Measurements from ENCODE around the gene TAF15. TPM values are rescaled to one million over a fixed set of nuclear protein-coding genes. Genes with fewer than 3 reads are reported as not detected.

TAF15 gene
- polyA plus RNA-seq, 2 donors: 89.5 to 110 TPM

DNA sequence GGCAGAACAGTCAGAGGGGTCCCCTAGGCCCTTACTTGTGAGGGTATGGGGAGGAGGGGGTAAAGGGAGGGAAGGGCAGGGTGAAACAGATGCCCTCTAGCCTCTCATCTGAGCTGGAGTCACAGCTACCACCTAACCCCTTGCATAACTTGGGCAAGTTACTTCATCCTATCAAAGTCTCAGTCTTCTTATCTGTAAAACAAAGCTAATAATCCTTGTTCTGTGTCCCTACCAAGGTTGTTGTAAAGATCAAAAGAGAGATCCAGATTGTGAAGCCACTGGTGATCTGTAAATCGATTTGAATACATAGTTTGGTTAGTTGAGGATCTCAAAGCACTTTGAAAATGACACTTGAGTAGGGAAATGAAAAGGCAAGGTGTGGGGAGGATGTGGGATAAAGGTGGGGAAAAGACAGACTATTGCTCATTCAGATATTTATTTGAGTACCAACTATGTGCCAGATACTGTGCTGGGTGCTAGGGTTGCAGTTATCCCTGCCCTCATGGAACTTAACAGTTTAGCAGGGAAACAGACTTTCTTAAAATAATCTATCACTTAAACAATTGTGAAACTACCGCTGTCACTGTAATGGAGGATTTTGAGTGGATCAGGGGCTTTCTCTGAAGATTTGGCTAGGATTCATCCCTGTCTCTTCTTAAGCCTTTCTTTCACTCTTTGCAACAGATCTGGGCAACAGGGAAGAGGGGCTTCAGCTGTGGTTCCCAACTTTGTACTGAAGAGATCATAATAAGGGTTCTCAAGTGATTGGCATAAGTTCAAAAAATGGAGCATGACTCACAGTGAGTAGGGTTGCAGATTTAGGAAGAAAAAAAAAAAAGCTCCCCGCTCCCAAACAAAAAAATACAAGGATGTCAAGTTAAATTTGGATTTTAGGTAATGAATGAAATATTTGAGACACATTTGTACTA, 56.4 kb downstream of the TAF15 start:
- H3K27me3 ChIP-seq (ENCODE audit: control insufficient read depth in 1 of 2, insufficient read depth in 2 of 2, low read length in 2 of 2): no peaks in the 10 kb centered on the region
- H3K36me3 ChIP-seq (ENCODE audit: control insufficient read depth in 2 of 2, insufficient read depth in 2 of 2, low read length in 1 of 2): no peaks in the 10 kb centered on the region
- H3K9me3 ChIP-seq (ENCODE audit: control insufficient read depth in 2 of 2, insufficient read depth in 1 of 2, low read depth in 1 of 2, low read length in 1 of 2): peaks cover 0 to 2% of the 10 kb centered on the region in 2 donors
- 66 to 68% methylated on average over 3 of the region's 3 CpGs for WGBS, 2 donors
- H3K4me3 ChIP-seq (ENCODE audit: low read depth in 1 of 2, low read length in 2 of 2): no peak overlapping the region
- no peaks in the 10 kb centered on the region for H3K4me1 ChIP-seq (ENCODE audit: control insufficient read depth in 2 of 2, insufficient read depth in 2 of 2, low read length in 1 of 2)
- no peak overlapping the region for H3K27ac ChIP-seq (ENCODE audit: low read depth in 2 of 2, low read length in 1 of 2)

DNA sequence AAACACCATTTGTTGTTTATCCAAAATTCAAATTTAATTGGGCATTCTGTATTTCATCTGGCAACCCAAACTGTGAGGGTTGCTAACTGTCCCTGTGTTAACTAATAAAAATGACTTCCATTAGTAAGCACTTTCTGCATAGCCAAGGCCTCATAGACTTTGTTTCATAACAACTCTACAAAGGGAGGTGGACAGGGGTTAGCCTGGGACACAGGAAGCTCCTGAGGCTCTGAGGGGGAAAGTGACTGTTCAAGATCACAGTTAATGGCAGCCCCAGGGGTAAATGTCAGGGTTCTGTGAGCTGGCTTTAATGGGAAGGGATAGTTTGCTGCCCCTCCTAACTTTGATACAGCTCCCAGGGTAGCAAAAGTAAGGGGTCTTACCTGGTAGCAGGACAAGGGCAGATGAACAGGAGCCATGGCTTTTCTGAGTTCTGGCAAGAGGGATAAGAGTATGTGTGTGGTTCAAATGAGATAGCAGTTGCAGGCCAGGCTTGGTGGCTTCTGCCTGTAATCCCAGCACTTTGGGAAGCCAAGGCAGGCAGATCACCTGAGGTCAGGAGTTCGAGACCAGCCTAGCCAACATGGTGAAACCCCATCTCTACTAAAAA, 57.2 kb downstream of the TAF15 start:
- Histone ChIP-seq H3K27ac (ENCODE audit: low read depth in 2 of 2, low read length in 1 of 2) (no peak overlapping the region), H3K4me1 (ENCODE audit: control insufficient read depth in 2 of 2, insufficient read depth in 2 of 2, low read length in 1 of 2) (no peaks in the 10 kb centered on the region), H3K27me3 (ENCODE audit: control insufficient read depth in 1 of 2, insufficient read depth in 2 of 2, low read length in 2 of 2) (no peaks in the 10 kb centered on the region), H3K9me3 (ENCODE audit: control insufficient read depth in 2 of 2, insufficient read depth in 1 of 2, low read depth in 1 of 2, low read length in 1 of 2) (peaks cover 0 to 2% of the 10 kb centered on the region in 2 donors), H3K36me3 (ENCODE audit: control insufficient read depth in 2 of 2, insufficient read depth in 2 of 2, low read length in 1 of 2) (no peaks in the 10 kb centered on the region), H3K4me3 (ENCODE audit: low read depth in 1 of 2, low read length in 2 of 2) (no peak overlapping the region)
- 90 to 100% methylated on average over 1 of the region's 1 CpG for WGBS, 2 donors

DNA sequence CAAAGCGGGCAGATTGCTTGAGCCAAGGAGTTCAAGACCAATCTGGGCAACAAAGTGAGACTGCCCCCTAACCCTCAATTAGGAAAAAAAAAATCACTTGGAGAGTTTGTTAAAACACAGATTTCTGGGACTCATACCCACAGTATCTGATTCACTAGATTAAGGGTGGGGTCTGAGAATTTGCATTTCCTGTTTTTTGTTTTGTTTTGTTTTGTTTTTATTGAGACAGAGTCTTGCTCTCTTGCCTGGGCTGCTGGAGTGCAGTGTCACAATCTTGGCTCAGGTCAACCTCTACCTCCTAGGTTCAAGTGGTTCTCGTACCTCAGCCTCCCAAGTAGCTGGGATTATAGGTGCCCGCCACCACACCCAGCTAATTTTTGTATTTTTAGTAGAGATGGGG, 58.3 kb downstream of the TAF15 start:
- 92 to 98% methylated on average over 3 of the region's 3 CpGs for WGBS, 2 donors
- peaks cover 0 to 2% of the 10 kb centered on the region in 2 donors for H3K9me3 ChIP-seq (ENCODE audit: control insufficient read depth in 2 of 2, insufficient read depth in 1 of 2, low read depth in 1 of 2, low read length in 1 of 2)
- H3K4me3 ChIP-seq (ENCODE audit: low read depth in 1 of 2, low read length in 2 of 2): no peak overlapping the region
- no peaks in the 10 kb centered on the region for H3K27me3 ChIP-seq (ENCODE audit: control insufficient read depth in 1 of 2, insufficient read depth in 2 of 2, low read length in 2 of 2)
- H3K27ac ChIP-seq (ENCODE audit: low read depth in 2 of 2, low read length in 1 of 2): no peak overlapping the region
- H3K36me3 ChIP-seq (ENCODE audit: control insufficient read depth in 2 of 2, insufficient read depth in 2 of 2, low read length in 1 of 2): no peaks in the 10 kb centered on the region
- H3K4me1 ChIP-seq (ENCODE audit: control insufficient read depth in 2 of 2, insufficient read depth in 2 of 2, low read length in 1 of 2): no peaks in the 10 kb centered on the region

DNA sequence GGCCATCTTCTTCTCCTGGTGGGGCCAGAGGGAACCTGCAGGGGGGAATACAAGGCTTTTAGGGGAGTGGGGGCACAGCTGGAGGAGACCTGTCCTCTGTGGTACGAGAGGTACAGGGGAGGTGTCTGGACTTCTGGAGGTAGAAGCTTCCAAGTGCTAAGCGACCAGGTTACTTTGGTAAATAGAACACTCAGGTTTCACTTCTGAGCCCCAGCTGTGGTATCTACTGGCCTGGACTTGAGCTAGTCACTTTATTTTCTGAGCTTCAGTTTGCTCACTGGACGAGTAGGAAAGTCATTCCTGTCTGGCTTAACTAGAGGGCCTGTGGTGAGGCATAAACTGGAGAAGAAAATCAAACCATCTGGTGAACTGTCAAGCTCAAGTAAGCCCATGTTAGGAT, 59.5 kb downstream of the TAF15 start, which contains the start of gene HEATR9:
TSS of gene HEATR9 (minus strand) at position 155 of the 400 bp plus-strand sequence. CDS start at position 6, 149 bp downstream.
- Histone ChIP-seq H3K4me3 (ENCODE audit: low read depth in 1 of 2, low read length in 2 of 2) (no peak within 1 kb of the TSS), H3K27me3 (ENCODE audit: control insufficient read depth in 1 of 2, insufficient read depth in 2 of 2, low read length in 2 of 2) (no peaks in the 10 kb centered on the region), H3K9me3 (ENCODE audit: control insufficient read depth in 2 of 2, insufficient read depth in 1 of 2, low read depth in 1 of 2, low read length in 1 of 2) (peaks cover 0 to 2% of the 10 kb centered on the region in 2 donors), H3K36me3 (ENCODE audit: control insufficient read depth in 2 of 2, insufficient read depth in 2 of 2, low read length in 1 of 2) (no peaks in the 10 kb centered on the region), H3K27ac (ENCODE audit: low read depth in 2 of 2, low read length in 1 of 2) (no peak within 1 kb of the TSS), H3K4me1 (ENCODE audit: control insufficient read depth in 2 of 2, insufficient read depth in 2 of 2, low read length in 1 of 2) (no peaks in the 10 kb centered on the region)
- 84 to 85% methylated on average over 3 of the region's 3 CpGs for WGBS, 2 donors

DNA sequence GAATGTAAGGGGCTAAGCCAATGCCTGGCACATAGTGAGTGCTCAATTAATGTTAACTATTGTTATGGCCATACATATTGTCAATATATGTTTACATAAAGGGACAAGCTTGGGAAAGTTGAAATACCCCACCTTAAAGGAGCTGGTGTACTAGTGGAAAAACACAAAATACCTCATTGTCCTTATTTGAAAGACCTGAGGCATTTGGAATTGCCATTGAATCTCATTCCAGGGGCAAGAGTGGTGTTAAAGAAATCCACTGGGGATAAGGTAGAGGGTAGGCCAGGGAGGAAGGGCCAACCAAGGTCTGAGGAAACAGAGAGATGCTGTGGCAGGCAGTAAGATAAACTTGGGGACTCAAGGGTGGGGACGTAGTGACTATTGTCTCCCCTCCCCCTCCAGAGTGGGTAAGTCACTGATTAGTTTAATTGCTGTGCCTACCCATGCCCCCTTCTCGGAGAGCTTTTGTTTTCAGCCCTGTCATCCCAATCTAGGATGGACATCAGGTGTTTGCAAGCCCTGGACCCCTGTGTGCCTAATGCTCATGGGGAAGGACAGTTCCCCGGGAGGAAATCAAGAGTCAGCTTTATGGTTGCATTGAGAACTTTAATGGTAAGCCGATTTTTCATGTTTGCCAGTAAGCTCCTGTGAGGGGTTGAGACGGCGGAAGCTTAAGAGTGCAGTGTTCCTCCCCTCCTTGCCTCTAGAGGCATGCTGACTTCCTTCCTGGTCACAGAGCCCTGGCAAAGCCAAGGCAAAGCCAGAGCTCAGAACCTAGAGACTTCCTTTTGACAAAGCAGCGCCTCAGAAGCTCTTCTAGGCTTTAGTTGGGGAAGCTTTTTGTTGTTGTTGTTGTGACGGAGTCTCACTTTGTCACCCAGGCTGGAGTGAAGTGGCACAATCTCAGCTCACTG, 61.9 kb downstream of the TAF15 start:
- H3K27me3 ChIP-seq (ENCODE audit: control insufficient read depth in 1 of 2, insufficient read depth in 2 of 2, low read length in 2 of 2): no peaks in the 10 kb centered on the region
- H3K36me3 ChIP-seq (ENCODE audit: control insufficient read depth in 2 of 2, insufficient read depth in 2 of 2, low read length in 1 of 2): no peaks in the 10 kb centered on the region
- no peaks in the 10 kb centered on the region for H3K4me1 ChIP-seq (ENCODE audit: control insufficient read depth in 2 of 2, insufficient read depth in 2 of 2, low read length in 1 of 2)
- WGBS, 2 donors: 71 to 78% methylated on average over 8 of the region's 8 CpGs
- no peaks in the 10 kb centered on the region for H3K9me3 ChIP-seq (ENCODE audit: control insufficient read depth in 2 of 2, insufficient read depth in 1 of 2, low read depth in 1 of 2, low read length in 1 of 2)
- H3K27ac ChIP-seq (ENCODE audit: low read depth in 2 of 2, low read length in 1 of 2): no peak overlapping the region
- no peak overlapping the region for H3K4me3 ChIP-seq (ENCODE audit: low read depth in 1 of 2, low read length in 2 of 2)

DNA sequence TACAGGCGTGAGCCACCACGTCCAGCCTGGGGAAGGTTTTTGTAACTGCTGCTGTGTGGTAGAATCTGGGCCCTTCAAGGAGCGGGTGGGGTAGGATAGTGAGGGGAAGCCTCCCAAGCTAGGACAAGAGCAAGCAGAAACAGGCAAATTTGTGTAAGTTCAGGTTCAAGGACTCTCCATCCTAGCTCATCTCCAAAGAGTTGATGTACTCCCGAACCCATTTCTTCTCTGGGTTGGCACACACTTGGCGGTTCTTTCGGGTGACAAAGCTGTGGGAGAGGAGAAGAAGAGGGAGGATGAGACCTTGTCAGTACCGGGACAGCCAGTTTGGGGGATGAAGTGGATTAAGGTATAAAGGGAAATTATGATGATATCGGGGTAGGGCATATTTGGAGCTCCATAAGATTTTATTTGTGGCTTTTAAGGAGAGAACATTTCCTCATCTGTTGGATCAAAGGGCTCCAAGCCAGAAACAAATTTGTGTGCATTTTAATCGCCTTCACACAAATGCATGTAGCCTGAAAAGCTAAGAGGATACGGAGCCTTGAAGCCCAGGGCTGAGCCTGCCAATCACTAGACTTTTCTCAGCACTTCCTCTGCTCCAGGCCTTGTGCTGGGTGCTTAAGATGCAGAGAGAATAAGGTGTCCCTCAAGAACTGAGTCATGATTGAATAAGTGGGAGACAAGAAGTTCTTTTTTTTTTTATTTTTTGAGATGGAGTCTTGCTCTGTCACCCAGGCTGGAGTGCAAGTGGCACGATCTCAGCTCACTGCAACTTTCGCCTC, 63.1 kb downstream of the TAF15 start:
- Histone ChIP-seq H3K27ac (ENCODE audit: low read depth in 2 of 2, low read length in 1 of 2) (no peak overlapping the region), H3K36me3 (ENCODE audit: control insufficient read depth in 2 of 2, insufficient read depth in 2 of 2, low read length in 1 of 2) (no peaks in the 10 kb centered on the region), H3K27me3 (ENCODE audit: control insufficient read depth in 1 of 2, insufficient read depth in 2 of 2, low read length in 2 of 2) (no peaks in the 10 kb centered on the region), H3K4me1 (ENCODE audit: control insufficient read depth in 2 of 2, insufficient read depth in 2 of 2, low read length in 1 of 2) (no peaks in the 10 kb centered on the region), H3K4me3 (ENCODE audit: low read depth in 1 of 2, low read length in 2 of 2) (no peak overlapping the region), H3K9me3 (ENCODE audit: control insufficient read depth in 2 of 2, insufficient read depth in 1 of 2, low read depth in 1 of 2, low read length in 1 of 2) (no peaks in the 10 kb centered on the region)
- WGBS, 2 donors: 94 to 95% methylated on average over 12 of the region's 12 CpGs

DNA sequence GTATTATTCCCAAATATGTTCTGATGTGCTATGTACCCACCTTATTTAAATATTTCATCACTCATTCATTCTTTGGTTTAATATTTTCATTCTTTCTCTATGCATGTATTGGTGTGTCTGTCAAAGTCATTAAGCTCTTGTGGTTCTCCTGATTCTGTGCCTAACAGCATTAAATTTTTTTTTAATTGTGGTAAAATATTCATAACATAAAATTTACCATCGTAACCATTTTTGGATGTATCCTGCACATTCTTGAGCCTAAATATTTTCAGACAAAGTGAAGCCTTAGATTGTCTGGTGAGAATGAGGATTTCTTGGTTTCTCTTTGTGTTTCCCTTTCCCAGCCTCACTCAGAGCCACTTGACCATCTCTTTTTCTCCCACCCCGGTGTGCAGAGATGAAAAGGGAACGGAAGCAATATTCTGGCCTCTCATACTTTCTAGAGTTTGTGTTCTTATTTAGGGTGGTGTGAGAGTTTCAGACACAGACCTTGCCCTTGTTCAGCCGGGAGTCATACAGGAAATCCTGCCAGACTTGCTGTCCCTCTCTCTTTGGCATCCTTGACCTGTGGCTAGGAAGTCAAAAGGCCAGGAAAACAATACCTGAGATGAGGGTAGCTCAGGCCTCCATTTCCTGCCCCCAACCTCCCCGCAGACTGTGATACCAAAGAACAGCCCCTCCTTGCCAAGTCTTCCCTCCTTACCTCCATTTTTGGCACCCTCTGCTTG, 66.0 kb downstream of the TAF15 start:
- Histone ChIP-seq H3K4me3 (ENCODE audit: low read depth in 1 of 2, low read length in 2 of 2) (no peak overlapping the region), H3K27ac (ENCODE audit: low read depth in 2 of 2, low read length in 1 of 2) (no peak overlapping the region), H3K4me1 (ENCODE audit: control insufficient read depth in 2 of 2, insufficient read depth in 2 of 2, low read length in 1 of 2) (no peaks in the 10 kb centered on the region), H3K27me3 (ENCODE audit: control insufficient read depth in 1 of 2, insufficient read depth in 2 of 2, low read length in 2 of 2) (no peaks in the 10 kb centered on the region), H3K36me3 (ENCODE audit: control insufficient read depth in 2 of 2, insufficient read depth in 2 of 2, low read length in 1 of 2) (no peaks in the 10 kb centered on the region), H3K9me3 (ENCODE audit: control insufficient read depth in 2 of 2, insufficient read depth in 1 of 2, low read depth in 1 of 2, low read length in 1 of 2) (no peaks in the 10 kb centered on the region)
- 65 to 67% methylated on average over 5 of the region's 5 CpGs for WGBS, 2 donors

DNA sequence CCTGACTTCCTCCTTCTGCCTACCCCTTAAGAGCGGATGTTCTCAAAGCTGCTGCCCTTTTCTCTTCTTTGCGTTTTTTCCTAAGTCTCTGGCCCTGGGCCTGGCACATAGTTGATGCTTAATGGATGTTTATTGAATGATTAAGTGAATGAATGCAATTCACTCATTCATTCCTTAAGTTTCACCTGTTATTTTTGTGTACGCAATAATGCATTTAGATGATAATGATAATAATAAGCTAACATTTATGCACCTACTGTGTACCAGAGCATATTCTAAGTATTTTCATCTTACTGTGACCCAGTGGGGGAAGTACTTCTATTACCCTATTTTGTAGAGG, 66.5 kb downstream of the TAF15 start:
- H3K9me3 ChIP-seq (ENCODE audit: control insufficient read depth in 2 of 2, insufficient read depth in 1 of 2, low read depth in 1 of 2, low read length in 1 of 2): no peaks in the 10 kb centered on the region
- H3K27me3 ChIP-seq (ENCODE audit: control insufficient read depth in 1 of 2, insufficient read depth in 2 of 2, low read length in 2 of 2): no peaks in the 10 kb centered on the region
- H3K36me3 ChIP-seq (ENCODE audit: control insufficient read depth in 2 of 2, insufficient read depth in 2 of 2, low read length in 1 of 2): no peaks in the 10 kb centered on the region
- 68 to 71% methylated on average over 3 of the region's 3 CpGs for WGBS, 2 donors
- H3K27ac ChIP-seq (ENCODE audit: low read depth in 2 of 2, low read length in 1 of 2): peak overlapping the region in 1 of 2 donors; percentile 8
- no peaks in the 10 kb centered on the region for H3K4me1 ChIP-seq (ENCODE audit: control insufficient read depth in 2 of 2, insufficient read depth in 2 of 2, low read length in 1 of 2)
- no peak overlapping the region for H3K4me3 ChIP-seq (ENCODE audit: low read depth in 1 of 2, low read length in 2 of 2)

Data from esophagus (tissue), 2 donors.